Epithelial cell of esophagus (primary cell): ENCODE results near the gene NTN1.

Source experiments
- DNase-seq: peaks from one replicate; pipeline ENCODE4 v3.0.0; 2010; ENCODE audit warnings: low read depth
- H3K4me3 ChIP-seq: 2 replicates; pipeline ENCODE4 v1.5.1; 2011; ENCODE audit warnings: mild to moderate bottlenecking, low read length, control low read depth
- CTCF ChIP-seq: IDR thresholded peaks from 2 replicates; pipeline ENCODE4 v1.5.1; 2011; ENCODE audit warnings: low read depth, mild to moderate bottlenecking, low read length, control low read depth, inconsistent platforms; ENCODE audit not compliant: insufficient read depth; ENCODE audit errors: missing control alignments

Gene NTN1

GRCh38 chr17:9247401-9247938 lies 226.2 kb downstream of the NTN1 start:
- TF ChIP-seq CTCF = no peak
- no peak for DNase-seq
- H3K4me3 ChIP-seq = no peak overlapping the region

GRCh38 chr17:9249245-9249953 lies 228.1 kb downstream of the NTN1 start:
- H3K4me3 ChIP-seq = no peak overlapping the region
- no peak for TF ChIP-seq CTCF
- DNase-seq = no peak

DNA sequence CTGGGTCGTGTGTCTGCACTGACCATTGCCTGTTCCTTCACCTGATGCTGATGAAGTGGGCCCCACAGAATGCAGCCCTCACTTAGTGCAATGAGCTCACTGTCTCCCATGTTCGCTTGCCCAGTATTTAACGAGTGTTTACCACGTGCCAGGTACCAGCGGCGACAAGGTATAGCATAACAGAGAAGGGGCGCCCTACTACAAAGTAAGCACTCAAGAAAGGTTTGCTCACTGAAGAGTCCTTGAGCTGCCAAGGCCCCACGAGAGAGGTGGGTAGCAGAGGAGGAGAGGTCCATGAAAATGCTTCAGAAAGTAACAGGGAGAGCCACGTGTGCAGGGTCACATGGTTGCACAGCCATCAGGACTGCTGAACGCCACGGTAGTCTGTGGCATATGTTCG lies 230.0 kb downstream of the NTN1 start:
- DNase-seq = no peak
- no peak for TF ChIP-seq CTCF
- H3K4me3 ChIP-seq = no peak overlapping the region

DNA sequence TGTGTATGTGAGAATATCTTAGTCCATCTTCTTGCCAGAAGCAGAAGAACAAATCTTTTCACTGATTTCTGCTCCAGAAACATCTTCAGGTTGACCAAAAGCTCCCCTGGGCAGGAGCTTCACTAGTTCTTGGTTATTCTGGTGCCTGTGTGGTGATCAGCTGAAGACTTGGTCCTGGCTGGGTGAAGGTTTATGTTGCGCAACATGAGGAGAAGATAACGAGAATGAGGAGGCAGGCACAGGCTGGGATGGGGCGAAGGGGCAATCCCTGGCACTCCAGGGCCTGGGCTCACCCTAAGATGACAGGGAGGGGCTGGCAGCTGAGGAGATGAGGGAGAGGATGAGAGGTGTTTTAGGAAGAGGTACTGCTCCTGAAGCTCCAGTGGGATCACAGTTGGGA lies 232.0 kb downstream of the NTN1 start:
- no peak overlapping the region for H3K4me3 ChIP-seq
- no peak for DNase-seq
- no peak for TF ChIP-seq CTCF

DNA sequence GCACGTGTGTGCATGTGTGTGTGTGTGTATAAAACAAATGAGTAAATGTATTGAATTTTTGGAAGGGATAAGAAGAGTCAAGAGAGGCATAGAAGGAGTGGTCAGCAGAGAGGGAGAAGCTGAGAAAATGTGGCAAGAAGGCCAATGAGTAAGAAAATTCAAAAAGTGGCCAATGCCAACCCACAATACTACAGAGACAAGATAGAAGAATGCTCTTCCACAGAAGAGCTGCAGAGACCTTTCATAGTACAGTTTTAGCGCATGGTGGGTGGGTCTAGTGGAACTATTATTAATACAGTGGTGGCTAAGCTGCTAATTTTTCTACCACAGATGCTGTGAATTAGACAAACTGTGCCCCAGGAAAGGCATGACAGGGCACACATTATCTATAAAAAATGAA lies 233.5 kb downstream of the NTN1 start:
- DNase-seq = no peak
- H3K4me3 ChIP-seq = no peak overlapping the region
- TF ChIP-seq CTCF = no peak

DNA sequence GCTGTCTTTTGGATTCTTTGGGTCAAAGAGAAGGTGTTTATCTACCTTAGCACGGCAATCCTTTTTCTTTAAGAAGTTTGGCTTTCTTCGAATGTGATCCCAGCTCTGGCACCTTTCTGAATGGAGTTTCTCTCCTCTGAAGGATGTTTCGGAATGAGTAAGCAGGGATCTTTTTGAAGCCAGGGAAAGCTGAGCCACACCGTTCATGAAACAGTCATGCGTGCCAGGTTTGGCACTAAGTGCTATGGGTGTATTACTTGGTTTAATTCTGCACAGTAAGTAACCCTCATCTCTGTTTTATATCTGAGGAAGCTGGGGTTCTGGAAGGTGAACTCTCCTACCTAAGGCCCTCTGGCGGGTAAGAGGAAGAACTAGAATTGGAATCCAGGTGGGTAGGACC lies 234.5 kb downstream of the NTN1 start:
- TF ChIP-seq CTCF = no peak
- H3K4me3 ChIP-seq = no peak overlapping the region
- peak; percentile 18 for DNase-seq

DNA sequence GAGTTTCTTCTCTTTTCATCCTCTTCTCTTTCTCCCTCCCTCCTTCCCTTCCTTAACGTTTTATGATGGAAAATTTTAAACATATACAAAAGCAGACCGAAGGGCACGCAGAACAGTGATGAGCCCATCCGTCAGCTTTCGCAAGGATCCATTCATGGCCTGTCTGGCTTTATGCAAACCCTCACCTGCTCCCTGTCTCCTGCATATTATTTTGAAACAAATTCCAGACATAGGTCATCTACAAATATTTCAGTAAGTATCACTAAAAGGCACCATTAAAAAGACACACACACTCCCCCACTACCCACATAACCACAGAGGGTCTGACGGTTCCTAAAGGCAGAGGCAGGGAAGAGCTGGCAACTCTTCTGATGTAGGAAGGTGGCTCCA lies 235.0 kb downstream of the NTN1 start:
- no peak for TF ChIP-seq CTCF
- DNase-seq = no peak
- H3K4me3 ChIP-seq = no peak overlapping the region
